GM23248 (cell line): ENCODE results near the gene TMEM91. TPM values are rescaled to one million over a fixed set of nuclear protein-coding genes. Genes with fewer than 3 reads are reported as not detected.

Experiments used
- DNase-seq: peaks from one replicate; pipeline ENCODE4 v3.0.0-alpha.2; 2015
- H2AFZ ChIP-seq: fragments of 200-600 bp; sonication (generic); 2 replicates; pipeline ENCODE4 v1.6.1; 2016; ENCODE audit warnings: antibody characterized with exemption
- H3F3A ChIP-seq: fragments of 200-600 bp; sonication (generic); 2 replicates; pipeline ENCODE4 v1.6.1; 2016; ENCODE audit warnings: mild to moderate bottlenecking, antibody characterized with exemption, mixed run types; ENCODE audit not compliant: insufficient read depth
- H3K27ac ChIP-seq: fragments of 200-600 bp; sonication (generic); 2 replicates; pipeline ENCODE4 v1.5.1; 2016; ENCODE audit warnings: mild to moderate bottlenecking
- H3K27me3 ChIP-seq: fragments of 200-600 bp; sonication (generic); replicated peaks from 2 replicates; pipeline ENCODE4 v1.6.1; 2016; ENCODE audit warnings: mild to moderate bottlenecking; ENCODE audit not compliant: insufficient read depth
- H3K36me3 ChIP-seq: fragments of 200-600 bp; sonication (generic); 2 replicates; pipeline ENCODE4 v1.6.1; 2016; ENCODE audit warnings: low read depth, mild to moderate bottlenecking
- H3K4me1 ChIP-seq: fragments of 200-600 bp; sonication (generic); 2 replicates; pipeline ENCODE4 v1.6.1; 2016; ENCODE audit warnings: mild to moderate bottlenecking; ENCODE audit not compliant: insufficient read depth
- H3K4me2 ChIP-seq: fragments of 200-600 bp; sonication (generic); one replicate; pipeline ENCODE4 v1.6.1; 2016; ENCODE audit warnings: mild to moderate bottlenecking; ENCODE audit not compliant: unreplicated experiment
- H3K4me3 ChIP-seq: fragments of 200-600 bp; sonication (generic); 2 replicates; pipeline ENCODE4 v1.5.1; 2016; ENCODE audit warnings: mild to moderate bottlenecking
- H3K79me2 ChIP-seq: fragments of 200-600 bp; sonication (generic); 2 replicates; pipeline ENCODE4 v1.6.1; 2016; ENCODE audit warnings: mild to moderate bottlenecking; ENCODE audit not compliant: insufficient read depth
- H3K9ac ChIP-seq: fragments of 200-600 bp; sonication (generic); 2 replicates; pipeline ENCODE4 v1.6.1; 2016; ENCODE audit warnings: mild to moderate bottlenecking
- H3K9me2 ChIP-seq: fragments of 200-600 bp; sonication (generic); 2 replicates; pipeline ENCODE4 v1.6.1; 2016; ENCODE audit warnings: mixed run types, mild to moderate bottlenecking, moderate library complexity; ENCODE audit not compliant: insufficient read depth
- H3K9me3 ChIP-seq: fragments of 200-600 bp; sonication (generic); one replicate; pipeline ENCODE4 v1.6.1; 2017; ENCODE audit warnings: low read depth
- H4K20me1 ChIP-seq: fragments of 200-600 bp; sonication (generic); 2 replicates; pipeline ENCODE4 v1.6.0; 2016; ENCODE audit not compliant: insufficient read depth
- EZH2 ChIP-seq: fragments of 200-600 bp; sonication (generic); IDR thresholded peaks from 2 replicates; pipeline ENCODE4 v1.6.1; 2018; ENCODE audit warnings: antibody characterized with exemption, mild to moderate bottlenecking; ENCODE audit not compliant: insufficient read depth, poor library complexity, severe bottlenecking
- EZH2phosphoT487 ChIP-seq: fragments of 200-600 bp; sonication (generic); IDR thresholded peaks from 2 replicates; pipeline ENCODE4 v1.6.1; 2018; ENCODE audit warnings: antibody characterized with exemption, moderate library complexity, mild to moderate bottlenecking, low read depth; ENCODE audit not compliant: insufficient read depth
- WGBS, 2 experiments: methylation state at CpG; one replicate each; pipeline ENCODE4 v1.1.6; 2015 to 2017; ENCODE audit warnings: low lambda C conversion rate in 2 of 2, low coverage in 1 of 2; ENCODE audit errors: missing lambda C conversion rate in 2 of 2; 5-methylcytosine and 5-hydroxymethylcytosine counted together
- in situ Hi-C: fragments of 300-500 bp; cut with MboI; formaldehyde crosslinking; loops from 2 replicates; pipeline ENCODE4 v1.15.0; 2020
- polyA plus RNA-seq: library from polyadenylated mRNA; unstranded; fragments of >200 nt; fragmentation: Nextera tagmentation; extraction: Ambion mirVana; gene quantifications from 2 replicates; pipeline ENCODE4 v1.2.1, GENCODE V29; 2016
- total RNA-seq: library from RNA; depleted of rRNA; stranded (reverse); fragments of >200 nt; shearing (Covaris generic); gene quantifications from 2 replicates; pipeline ENCODE4 v1.2.3, GENCODE V29; 2014

The TMEM91 gene
- total and polyA plus RNA-seq, 2 experiments from 2014 or later: 5.3 to 6.6 TPM

DNA sequence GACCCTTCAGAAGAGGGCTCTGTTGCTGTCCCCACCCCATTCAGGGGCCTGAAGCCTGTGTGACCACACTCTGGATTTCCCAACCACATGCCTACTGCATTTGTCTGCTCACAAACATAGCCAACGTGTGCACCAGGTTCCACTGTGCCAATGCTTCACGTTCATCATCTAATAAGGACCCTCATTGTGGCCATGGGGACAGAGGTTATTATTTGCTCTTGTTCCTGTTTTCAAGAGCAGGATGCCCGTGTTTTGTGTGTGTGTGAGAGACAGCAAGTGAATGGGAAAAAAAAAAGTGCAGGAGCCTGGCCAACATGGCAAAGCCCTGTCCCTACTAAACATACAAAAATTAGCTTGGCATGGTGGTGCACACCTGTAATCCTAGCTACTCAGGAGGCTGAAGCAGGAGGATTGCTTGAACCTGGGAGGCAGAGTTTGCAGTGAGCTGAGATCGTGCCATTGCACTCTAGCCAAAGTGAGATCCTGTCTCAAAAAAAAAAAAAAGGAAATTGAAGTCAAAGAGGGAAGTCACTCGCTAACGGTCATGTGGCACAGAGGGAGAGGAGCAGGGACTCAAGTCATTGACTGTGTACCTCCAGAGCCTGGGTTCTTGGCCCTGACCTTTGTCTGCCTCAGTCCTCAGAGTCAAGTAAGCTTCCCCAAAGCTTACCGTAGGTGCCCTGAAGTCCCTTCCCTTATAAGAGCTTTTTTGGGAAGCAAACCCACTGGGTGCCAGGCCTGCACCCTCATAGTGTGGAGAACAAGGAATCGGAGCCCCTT is 44.0 kb downstream of the TMEM91 start:
- H3K9ac ChIP-seq: no peak overlapping the region
- no peak for DNase-seq
- H3F3A ChIP-seq: no peaks in the 10 kb centered on the region
- 79% methylated on average over 8 of the region's 8 CpGs for WGBS, 2 experiments
- in situ Hi-C loops: no loop called here
- H3K27ac ChIP-seq: no peak overlapping the region
- H4K20me1 ChIP-seq: no peaks in the 10 kb centered on the region
- TF ChIP-seq EZH2phosphoT487 (no peak), EZH2 (no peak)
- H3K4me3 ChIP-seq: no peak overlapping the region
- 0 out of 2 replicates have a peak, but pooled peaks cover 3% of the 10 kb centered on the region for H3K36me3 ChIP-seq
- H3K9me2 ChIP-seq: no peaks in the 10 kb centered on the region
- H3K27me3 ChIP-seq: no peaks in the 10 kb centered on the region
- no peaks in the 10 kb centered on the region for H3K4me1 ChIP-seq
- no peak overlapping the region for H3K4me2 ChIP-seq
- no peaks in the 10 kb centered on the region for H3K79me2 ChIP-seq
- H3K9me3 ChIP-seq: no peaks in the 10 kb centered on the region
- no peak overlapping the region for H2AFZ ChIP-seq

DNA sequence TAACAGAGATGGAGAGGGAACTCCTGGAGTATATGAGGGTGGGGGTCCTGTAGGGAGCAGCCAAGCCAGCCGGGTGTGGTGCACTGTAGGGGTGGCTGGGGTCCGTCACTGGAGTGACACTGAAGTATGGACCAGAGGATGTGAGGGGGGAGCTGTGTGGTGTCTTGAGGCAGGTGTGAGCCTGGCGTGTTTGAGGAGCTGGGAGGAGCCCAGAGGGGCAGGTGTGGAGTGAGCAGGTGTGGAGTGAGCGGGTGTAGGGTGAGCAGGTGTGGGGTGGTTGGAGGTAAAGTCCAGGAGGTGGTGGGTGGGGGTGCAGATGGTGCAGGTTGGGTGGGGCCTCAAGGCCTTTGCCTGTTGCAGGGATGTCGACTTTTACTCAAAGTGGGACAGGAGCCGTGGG is 45.0 kb downstream of the TMEM91 start:
- Histone ChIP-seq H3K4me1 (no peaks in the 10 kb centered on the region), H3K36me3 (0 out of 2 replicates have a peak, but pooled peaks cover 3% of the 10 kb centered on the region), H3K79me2 (no peaks in the 10 kb centered on the region), H4K20me1 (no peaks in the 10 kb centered on the region), H3K9ac (no peak overlapping the region), H2AFZ (no peak overlapping the region), H3K9me3 (no peaks in the 10 kb centered on the region), H3K27ac (no peak overlapping the region), H3K27me3 (no peaks in the 10 kb centered on the region), H3K4me3 (no peak overlapping the region), H3K4me2 (no peak overlapping the region), H3F3A (no peaks in the 10 kb centered on the region), H3K9me2 (no peaks in the 10 kb centered on the region)
- 83 to 97% methylated on average over 4 to 6 of the region's 6 CpGs for WGBS, 2 experiments
- in situ Hi-C loops: no loop called here
- TF ChIP-seq EZH2phosphoT487: no peak
- no peak for TF ChIP-seq EZH2
- no peak for DNase-seq

GRCh38 chr19:41421973-41422372 is 45.6 kb downstream of the TMEM91 start:
- DNase-seq: no peak
- Histone ChIP-seq H3F3A (no peaks in the 10 kb centered on the region), H2AFZ (no peak overlapping the region), H3K4me1 (peaks cover 5% of the 10 kb centered on the region; the same call in 1 of the 2 replicates), H3K4me2 (no peak overlapping the region), H4K20me1 (no peaks in the 10 kb centered on the region), H3K79me2 (no peaks in the 10 kb centered on the region), H3K9me2 (no peaks in the 10 kb centered on the region), H3K4me3 (no peak overlapping the region), H3K27ac (no peak overlapping the region), H3K9ac (no peak overlapping the region), H3K36me3 (0 out of 2 replicates have a peak, but pooled peaks cover 3% of the 10 kb centered on the region), H3K9me3 (no peaks in the 10 kb centered on the region), H3K27me3 (no peaks in the 10 kb centered on the region)
- in situ Hi-C loops: no loop called here
- WGBS, 2 experiments: 96 to 98% methylated on average over 17 to 20 of the region's 20 CpGs
- TF ChIP-seq EZH2 (no peak), EZH2phosphoT487 (no peak)

DNA sequence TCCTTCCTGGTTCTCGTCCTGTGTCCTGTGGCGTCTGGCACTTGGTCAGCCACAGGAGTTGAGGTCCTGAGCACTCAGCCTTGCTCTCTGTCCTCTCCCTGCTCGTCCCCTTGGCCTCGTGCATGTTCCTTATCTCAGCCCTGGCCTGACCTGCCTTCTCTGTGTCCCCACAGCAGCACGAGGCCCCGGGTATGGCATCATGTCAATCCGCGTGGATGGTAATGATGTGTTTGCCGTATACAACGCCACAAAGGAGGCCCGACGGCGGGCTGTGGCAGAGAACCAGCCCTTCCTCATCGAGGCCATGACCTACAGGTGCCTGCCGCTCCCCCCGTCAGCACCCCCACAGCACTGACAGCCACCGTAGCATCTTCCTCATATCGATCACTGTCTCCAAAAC is 46.1 kb downstream of the TMEM91 start:
- no peaks in the 10 kb centered on the region for H3F3A ChIP-seq
- H3K27ac ChIP-seq: no peak overlapping the region
- no peak overlapping the region for H3K4me2 ChIP-seq
- no peaks in the 10 kb centered on the region for H3K9me2 ChIP-seq
- no peak for DNase-seq
- H3K27me3 ChIP-seq: no peaks in the 10 kb centered on the region
- no peaks in the 10 kb centered on the region for H3K9me3 ChIP-seq
- TF ChIP-seq EZH2phosphoT487 (no peak), EZH2 (no peak)
- H3K79me2 ChIP-seq: no peaks in the 10 kb centered on the region
- no peak overlapping the region for H3K4me3 ChIP-seq
- WGBS, 2 experiments: 84 to 85% methylated on average over 17 to 18 of the region's 18 CpGs
- H4K20me1 ChIP-seq: no peaks in the 10 kb centered on the region
- H2AFZ ChIP-seq: no peak overlapping the region
- H3K4me1 ChIP-seq: peaks cover 7% of the 10 kb centered on the region; the same call in 1 of the 2 replicates
- in situ Hi-C loops: no loop called here
- 0 out of 2 replicates have a peak, but pooled peaks cover 3% of the 10 kb centered on the region for H3K36me3 ChIP-seq
- no peak overlapping the region for H3K9ac ChIP-seq
